ENCODE measurements around the gene MTG2.
"Not testable (repeated sequence)": the region's sequence is repeated elsewhere in the genome, so short reads cannot be mapped to it uniquely, and the experiment has no call there.

Gene MTG2

DNA sequence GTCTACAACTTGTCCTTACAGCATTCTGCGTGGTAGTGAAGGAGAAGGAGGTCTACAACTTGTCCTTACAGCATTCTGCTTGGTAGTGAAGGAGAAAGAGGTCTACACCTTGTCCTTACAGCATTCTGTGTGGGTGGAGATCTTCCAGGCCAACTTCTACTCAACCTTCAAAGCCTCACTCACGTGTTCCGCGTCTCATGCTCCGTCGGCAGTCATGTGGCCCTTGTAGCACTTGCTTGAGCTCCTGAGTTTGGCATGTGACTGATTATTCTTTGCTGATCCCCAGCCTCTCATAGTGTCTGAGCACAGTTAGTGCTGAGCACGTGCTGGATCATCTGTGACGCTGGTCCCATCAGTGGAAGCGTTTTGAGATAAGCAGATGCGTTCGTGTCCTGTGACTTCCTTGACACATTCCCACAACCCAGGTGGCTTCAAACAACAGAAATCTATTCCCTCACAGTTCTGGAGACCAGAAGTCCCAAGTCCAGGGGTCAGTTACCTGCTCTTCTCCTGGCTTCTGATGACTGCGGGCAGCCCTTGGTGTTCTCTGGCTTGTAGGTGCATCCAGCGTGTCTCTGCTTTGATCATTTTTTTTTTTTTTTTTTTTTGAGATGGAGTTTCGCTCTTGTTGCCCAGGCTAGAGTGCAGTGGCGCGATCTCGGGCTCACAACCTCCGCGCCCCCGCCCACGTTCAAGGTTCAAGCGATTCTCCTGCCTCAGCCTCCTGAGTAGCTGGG is 36.6 kb upstream of the MTG2 start:
- DNase-seq: no peak

DNA sequence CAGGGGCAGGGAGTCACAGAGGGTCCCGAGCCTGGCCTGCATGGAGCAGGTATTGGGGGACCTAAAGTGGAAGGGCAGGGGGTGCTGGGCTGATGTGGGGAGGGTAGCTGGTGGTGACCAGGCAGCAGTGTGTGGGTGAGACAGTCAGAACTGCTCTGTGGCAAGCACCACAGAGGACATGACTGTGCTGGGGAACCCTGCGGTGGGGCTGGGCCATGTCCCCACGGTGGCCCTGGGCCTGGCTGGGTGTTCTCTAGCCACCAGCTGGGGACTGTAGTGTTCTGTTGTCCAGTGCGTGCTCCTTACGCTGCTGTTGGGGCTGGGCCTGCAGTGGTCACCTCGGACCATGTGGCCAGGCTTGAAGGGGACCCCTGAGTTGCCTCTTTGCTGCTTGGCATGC is 35.7 kb upstream of the MTG2 start:
- DNase-seq: no peak

GRCh38 chr20:62147528-62147927 is 35.3 kb upstream of the MTG2 start:
- no peak for DNase-seq

- DNase-seq: not testable (repeated sequence)
Observed at GRCh38 chr20:62148383-62148782, 34.4 kb upstream of the MTG2 start.

GRCh38 chr20:62148908-62149314 is 33.9 kb upstream of the MTG2 start:
- DNase-seq: no peak

DNA sequence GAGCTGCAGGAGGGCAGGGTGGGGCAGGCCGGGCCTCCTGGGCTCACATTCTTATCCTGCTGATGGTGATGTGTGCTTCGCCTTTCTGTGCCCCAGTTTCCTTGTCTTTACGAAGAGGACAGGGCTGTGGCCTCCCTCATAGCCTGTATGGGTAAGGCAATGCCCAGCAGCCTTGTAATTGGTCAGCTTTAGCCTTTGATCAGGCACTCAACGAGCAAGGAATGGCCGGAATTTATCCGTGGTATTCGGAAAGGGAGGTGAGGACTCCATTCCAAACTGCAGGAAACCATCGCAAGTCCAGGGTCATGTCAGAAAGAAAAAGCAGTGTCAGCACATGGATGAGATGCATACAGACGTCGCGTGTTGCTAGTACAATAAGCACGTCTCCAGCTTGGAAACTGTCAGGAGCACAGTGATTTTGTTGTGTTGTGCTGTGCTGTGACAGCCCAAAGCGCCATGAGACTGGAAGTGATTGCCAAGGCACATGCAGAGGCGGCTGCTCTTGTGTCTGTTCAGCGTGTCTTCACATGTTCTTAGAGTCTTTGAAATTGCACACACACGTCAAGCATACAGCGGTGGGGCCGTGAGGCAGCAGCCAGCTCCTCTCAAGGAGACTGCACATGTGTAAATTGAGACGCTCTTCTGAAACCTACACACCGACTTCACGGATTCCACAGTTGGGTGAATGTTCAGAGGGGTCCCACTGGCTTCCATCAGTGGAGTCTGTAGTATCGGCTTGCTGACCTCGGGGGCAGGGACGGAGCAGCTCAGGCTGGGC is 33.1 kb upstream of the MTG2 start:
- DNase-seq: no peak

DNA sequence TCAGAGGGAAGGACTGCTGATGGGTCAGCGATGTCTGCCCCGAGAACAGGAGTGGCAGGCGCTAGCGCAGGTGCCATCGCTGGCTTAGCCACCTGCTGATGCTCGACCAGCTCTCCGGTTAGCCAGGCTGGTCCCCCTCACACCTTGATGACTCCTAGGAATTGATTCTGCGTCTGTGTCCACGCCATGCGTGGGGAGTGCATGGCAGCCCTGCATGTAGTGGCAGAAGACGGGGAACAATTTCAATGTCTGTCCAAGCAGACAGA is 32.6 kb upstream of the MTG2 start:
- DNase-seq: no peak

DNA sequence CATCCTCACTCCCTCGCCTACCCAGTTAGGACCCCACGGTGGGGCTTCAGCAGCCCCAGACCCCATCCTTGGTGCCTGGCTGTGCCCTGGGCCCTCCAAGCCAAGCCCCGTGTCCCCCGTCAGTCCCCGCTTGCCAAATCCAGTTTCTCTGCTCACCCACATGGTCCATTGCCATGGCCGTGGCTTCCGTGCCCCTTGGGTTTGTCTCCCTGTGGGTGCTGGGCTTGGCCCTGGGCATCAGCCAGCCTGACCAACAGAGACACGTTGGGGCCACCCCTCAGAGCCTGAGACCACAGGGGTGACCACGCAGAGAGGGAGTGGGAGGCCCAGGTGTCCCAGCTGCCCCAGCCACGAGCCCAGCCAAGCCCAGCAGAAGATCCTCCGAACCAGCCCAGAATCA is 31.6 kb upstream of the MTG2 start:
- DNase-seq: no peak

DNA sequence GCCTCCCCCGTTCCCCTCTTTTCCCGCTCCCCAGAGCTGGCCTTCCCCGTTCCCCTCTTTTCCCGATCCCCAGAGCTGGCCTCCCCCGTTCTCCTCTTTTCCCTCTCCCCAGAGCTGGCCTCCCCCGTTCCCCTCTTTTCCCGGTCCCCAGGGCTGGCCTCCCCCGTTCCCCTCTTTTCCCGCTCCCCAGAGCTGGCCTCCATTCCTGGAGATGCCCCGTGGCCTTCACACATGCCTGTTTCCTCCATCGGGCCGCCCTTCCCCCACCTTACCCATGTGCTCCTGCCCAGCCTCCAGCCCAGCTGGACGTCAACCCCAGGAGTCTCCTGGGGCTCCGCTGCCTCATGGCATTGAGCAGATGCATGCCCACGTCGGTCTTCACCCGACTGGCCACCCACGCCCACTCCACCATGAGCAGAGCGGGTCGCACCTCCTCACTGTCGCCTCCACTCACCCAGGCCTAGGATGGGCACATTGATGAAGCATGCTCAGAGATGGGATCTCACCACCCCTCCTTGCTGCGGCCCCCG is 30.9 kb upstream of the MTG2 start:
- no peak for DNase-seq

- DNase-seq: no peak
Observed at GRCh38 chr20:62155428-62156253, 27.2 kb upstream of the MTG2 start.

DNA sequence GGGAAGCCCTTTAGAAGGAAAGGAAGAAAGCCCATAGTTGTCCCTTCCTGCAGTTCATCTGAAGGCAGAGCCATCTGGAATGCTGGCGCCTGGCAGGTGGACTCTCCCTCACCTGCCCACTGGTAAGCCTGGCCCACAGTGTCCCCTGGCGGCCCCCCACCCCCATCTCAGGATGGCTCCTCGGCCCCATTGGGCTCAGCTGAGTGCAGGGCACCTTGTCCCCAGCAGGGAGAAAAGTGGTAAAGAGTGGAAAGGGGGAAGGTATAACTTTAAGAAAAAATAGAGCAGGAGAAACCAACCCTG is 26.6 kb upstream of the MTG2 start:
- no peak for DNase-seq

DNA sequence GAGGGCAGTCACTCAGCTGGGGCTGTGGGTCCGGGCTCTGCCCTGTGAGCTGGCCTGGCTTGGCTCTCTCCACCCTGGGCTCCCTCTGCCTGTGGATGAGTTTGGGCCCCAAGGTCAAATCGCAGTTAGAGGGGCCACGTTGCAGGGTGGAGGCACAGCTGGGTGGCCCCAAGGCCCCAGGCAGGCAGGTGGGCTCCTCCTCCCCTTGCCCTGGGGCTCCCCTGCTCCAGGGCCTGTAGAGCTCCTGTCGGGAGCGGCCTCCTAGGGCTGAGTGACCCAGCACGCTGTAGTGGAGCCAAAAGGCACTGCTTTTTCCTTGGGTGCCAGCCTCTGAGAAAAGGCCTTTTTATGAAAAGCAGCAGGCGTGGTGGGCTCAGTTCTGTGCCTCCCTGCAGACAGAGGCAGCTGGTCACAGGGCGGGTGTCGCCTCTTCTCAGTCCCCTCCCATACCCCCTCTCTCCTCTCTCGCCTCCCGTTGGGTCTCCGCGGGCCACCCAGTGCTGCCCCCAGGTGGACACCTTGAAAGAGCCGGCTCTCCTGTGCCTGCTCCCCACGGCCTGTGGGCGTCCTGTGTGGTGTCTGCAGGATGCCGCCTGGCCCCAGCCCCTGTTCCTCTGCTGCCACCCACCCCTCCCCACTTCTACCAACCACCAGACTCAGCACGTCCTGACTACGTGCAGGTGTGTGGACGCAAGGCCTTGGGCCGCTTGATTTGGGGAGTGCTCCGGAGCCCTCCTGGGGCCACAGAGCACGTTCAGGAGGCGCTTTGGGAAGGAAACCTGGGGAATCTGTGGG is 26.0 kb upstream of the MTG2 start:
- DNase-seq: peak; percentile 47 to 74

DNA sequence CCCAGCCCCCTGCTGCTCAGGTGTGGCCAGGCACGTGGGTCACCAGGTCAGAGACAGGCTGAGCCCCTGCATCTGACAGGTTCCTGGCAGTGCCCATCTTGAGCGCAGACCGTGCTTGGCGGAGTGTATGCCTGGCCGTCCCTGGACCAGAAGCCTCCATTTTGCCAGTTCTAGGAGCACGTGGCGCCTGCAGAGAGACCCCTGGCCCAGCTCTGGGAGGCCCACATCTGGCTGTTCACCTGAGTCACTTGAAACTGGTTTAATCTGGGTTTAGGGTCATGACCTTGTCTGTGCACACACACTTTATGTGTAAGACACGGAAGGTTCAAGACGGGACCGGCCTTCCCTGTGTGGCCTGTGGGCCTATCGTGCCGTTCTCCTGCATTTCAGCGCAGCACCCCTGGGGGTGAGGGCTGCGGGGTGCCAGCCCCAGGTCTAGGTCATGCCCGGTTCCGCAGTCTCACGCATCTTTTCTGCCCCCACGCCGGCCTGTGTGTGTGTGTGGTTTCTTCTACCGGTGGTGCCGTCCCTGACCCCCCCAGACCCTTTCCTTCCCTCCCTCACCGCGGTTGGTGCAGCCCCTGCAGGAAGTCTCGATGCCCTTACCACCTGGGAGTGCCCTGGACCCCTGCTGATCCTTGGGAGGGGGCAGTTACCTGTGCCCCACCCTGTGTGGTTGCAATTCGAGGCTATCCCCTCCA is 25.3 kb upstream of the MTG2 start:
- no peak for DNase-seq

GRCh38 chr20:62158088-62158400 is 24.8 kb upstream of the MTG2 start:
- DNase-seq: no peak

GRCh38 chr20:62158541-62158940 is 24.3 kb upstream of the MTG2 start:
- DNase-seq: no peak

DNA sequence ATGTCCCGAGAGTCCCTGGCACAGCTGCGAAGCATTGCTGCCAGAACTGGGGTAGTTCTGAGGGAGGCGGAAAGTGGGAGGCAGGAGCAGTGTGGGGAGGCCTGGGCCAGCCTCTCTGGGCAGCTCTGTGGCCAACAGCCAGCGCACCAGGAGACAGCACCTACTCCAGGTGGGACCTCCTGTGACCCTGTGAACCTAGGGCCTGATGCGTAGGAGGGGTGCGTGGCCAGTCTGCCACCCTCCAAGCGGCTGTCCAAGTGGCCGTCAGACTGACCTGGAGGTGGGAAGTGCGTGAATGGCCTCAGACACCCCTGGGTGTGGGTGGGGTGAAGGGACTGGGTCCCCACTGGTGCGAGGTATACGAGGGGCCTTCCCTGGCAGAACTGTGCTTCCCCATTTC is 23.8 kb upstream of the MTG2 start:
- no peak for DNase-seq

DNA sequence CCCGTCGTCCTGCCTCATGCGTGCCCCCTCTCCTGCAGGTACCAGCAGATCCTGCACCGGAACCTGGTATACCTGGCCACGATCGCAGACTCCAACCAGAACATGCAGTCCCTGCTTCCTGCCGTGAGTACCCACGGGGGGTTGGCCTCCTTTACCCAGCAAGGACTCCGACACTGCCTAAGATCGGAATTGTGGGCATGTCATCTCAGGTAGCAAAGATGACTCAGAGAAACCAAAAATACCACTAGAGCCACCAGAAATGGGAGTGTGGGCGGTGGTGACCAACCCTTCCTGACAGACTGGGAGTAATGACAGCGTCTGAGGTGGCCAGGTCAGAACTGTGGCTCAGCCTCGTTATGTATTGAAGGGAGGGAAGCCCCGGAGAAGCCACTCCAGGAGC is 23.0 kb upstream of the MTG2 start:
- no peak for DNase-seq

DNA sequence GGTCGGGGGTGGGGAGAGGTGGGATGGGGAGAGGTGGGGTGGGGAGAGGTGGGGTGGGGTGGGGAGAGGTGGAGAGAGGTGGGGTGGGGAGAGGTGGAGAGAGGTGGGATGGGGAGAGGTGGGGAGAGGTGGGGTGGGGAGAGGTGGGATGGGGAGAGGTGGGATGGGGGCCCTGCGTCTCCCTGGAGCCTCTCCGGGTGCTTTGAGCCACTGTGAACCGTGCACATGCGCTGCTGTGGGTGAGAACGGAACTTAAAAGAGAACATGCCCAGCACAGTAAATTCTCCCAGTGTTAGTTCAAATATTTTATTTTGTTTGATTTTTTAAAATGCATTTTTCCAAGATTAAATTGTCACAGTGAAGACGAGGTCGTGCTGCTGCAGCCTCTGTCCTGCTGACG is 22.6 kb upstream of the MTG2 start:
- no peak for DNase-seq

DNA sequence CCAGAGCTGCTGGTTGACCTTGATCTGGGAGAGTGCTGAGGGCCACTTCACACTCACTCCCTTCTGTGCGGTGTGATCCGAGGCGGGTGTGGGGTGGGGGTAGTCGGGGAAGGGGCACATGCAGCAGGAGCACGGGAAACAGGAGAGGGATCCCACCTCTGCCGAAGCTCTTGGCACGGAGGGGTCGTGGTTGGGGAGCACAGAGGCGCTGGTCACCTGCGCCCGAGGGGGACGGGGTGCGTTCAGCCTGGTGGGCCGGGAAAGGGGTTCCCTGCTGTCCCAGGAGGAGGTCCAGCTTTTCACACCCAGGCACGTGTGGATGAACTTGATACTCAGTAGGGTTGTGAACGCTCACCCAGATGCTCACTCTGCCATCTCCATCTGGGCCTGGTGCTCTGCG is 22.0 kb upstream of the MTG2 start:
- no peak for DNase-seq

GRCh38 chr20:62161347-62161746 is 21.5 kb upstream of the MTG2 start:
- DNase-seq: no peak

DNA sequence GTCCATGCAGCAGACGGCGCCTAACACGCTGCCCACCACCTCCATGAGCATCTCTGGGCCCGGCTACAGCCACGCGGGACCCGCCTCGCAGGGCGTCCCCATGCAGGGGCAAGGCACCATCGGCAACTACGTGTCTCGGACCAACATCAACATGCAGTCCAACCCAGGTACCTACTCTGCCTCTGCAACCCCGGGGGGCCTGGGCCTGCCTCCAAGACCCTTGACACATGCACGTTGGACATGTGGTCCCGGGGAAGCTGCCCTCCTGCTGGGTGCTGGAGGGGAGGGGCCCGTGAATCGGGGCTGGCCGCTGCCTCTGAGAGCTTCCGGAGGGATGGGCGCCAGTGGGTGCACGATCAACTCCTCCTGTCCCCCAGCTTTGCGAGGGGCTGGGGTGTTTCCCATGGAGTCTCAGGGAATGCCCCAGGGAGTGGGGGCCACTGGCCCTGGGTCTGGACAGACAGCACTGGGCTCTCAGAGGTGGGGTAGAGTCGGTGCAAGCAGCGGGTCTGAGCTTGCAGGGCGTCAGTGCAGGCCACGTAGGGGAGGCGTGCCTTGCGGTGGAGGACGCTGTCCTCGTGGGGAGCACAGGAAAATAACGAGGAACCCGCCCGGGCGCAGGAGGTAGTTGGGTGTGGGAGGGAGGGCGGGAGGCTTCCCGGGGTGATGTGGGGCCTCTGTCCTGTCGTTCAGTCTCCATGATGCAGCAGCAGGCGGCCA is 19.9 kb upstream of the MTG2 start:
- DNase-seq: no peak

DNA sequence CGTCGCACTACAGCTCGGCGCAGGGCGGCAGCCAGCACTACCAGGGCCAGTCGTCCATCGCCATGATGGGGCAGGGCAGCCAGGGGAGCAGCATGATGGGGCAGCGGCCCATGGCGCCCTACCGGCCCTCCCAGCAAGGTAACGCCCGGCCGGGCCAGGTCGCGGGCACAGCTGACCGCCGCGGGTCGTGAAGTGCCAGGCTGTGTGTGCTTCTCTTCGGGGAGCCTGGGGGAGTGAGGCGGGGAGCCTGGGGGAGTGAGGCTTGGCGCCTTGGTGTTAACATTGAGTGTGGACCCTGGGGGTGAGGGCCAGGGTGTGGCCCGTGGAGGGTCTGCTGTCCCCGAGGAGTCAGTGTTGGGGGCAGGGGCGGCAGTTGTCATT is 19.4 kb upstream of the MTG2 start:
- no peak for DNase-seq
